ENCODE data around the gene TUBGCP3.
"Not testable (repeated sequence)": the region's sequence is repeated elsewhere in the genome, so short reads cannot be mapped to it uniquely, and the experiment has no call there.

TUBGCP3 gene

DNA sequence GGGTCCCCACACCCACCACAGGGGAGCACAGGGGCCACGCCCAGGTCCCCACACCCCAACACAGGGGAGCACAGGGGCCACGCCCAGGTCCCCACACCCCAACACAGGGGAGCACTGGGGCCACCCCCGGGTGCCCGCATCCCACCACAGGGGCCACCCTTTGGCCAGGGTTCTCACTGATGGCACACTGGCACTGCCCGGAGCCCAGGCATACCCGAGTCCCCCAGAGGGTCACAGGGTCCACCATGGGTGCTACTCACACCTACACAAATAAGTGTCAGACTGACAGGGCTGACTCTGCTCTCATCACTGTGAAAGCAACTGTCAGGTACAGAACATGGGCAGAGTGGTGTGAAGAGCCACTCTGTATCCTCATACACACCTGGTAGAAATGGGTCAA lies 98.8 kb downstream of the TUBGCP3 start:
- H3K4me1 ChIP-seq (ENCODE audit: control insufficient read depth in 1 of 2, insufficient read depth in 1 of 2, low read depth in 1 of 2, low read length in 1 of 2): no peaks in the 10 kb centered on the region
- H3K36me3 ChIP-seq: peaks cover 51% of the 10 kb centered on the region
- TF ChIP-seq, protein P1, sequence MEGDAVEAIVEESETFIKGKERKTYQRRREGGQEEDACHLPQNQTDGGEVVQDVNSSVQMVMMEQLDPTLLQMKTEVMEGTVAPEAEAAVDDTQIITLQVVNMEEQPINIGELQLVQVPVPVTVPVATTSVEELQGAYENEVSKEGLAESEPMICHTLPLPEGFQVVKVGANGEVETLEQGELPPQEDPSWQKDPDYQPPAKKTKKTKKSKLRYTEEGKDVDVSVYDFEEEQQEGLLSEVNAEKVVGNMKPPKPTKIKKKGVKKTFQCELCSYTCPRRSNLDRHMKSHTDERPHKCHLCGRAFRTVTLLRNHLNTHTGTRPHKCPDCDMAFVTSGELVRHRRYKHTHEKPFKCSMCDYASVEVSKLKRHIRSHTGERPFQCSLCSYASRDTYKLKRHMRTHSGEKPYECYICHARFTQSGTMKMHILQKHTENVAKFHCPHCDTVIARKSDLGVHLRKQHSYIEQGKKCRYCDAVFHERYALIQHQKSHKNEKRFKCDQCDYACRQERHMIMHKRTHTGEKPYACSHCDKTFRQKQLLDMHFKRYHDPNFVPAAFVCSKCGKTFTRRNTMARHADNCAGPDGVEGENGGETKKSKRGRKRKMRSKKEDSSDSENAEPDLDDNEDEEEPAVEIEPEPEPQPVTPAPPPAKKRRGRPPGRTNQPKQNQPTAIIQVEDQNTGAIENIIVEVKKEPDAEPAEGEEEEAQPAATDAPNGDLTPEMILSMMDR (IDR thresholded peaks at IDR 0.05): no peak
- no peaks in the 10 kb centered on the region for H3K27me3 ChIP-seq
- no peak overlapping the region for H3K27ac ChIP-seq
- H3K4me3 ChIP-seq (ENCODE audit: low read depth in 1 of 2, low read length in 1 of 2): no peak overlapping the region
- no peaks in the 10 kb centered on the region for H3K9me3 ChIP-seq

DNA sequence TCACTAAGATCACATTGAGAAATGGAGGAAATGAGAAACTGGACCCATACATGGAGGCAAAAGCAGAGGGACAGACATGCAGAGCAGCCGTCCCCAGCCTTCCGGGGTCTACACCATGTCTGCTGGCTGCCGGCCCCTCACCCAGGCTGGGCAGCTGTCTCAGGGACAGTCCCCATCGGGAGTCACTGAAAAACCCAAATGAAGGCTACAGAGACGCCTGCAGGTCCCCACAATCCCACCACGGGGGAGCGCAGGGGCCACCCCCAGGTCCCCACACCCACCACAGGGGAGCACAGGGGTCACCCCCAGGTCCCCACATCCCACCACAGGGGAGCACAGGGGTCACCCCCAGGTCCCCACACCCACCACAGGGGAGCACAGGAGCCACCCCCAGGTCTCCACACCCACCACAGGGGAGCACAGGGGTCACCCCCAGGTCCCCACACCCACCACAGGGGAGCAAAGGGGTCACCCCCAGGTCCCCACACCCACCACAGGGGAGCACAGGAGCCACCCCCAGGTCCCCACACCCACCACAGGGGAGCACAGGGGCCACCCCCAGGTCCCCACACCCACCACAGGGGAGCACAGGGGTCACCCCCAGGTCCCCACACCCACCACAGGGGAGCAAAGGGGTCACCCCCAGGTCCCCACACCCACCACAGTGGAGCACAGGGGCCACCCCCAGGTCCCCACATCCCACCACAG lies 99.5 kb downstream of the TUBGCP3 start:
- not testable (repeated sequence) for H3K27me3 ChIP-seq
- H3K36me3 ChIP-seq: peaks cover 52% of the 10 kb centered on the region

DNA sequence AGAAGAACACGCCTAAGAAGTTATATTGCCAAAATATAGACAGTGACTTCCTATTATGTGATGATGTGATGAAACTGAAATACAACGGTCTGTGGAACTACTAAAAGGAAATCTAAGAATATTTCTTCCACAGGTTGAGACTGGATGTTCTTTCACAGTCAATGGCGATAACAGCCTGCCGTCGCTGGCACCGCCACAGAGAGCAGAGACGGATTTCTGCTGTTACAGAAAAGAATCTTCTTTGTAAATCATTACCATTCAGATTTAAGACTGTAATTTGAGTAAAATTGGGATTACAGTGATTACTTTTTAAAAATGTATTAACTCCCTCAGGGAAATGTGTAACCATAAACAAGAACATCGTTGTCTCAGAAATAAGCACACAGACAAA lies 100.8 kb downstream of the TUBGCP3 start:
- Histone ChIP-seq H3K4me3 (ENCODE audit: low read depth in 1 of 2, low read length in 1 of 2) (no peak overlapping the region), H3K27ac (no peak overlapping the region), H3K9me3 (no peaks in the 10 kb centered on the region), H3K36me3 (peaks cover 49% of the 10 kb centered on the region), H3K4me1 (ENCODE audit: control insufficient read depth in 1 of 2, insufficient read depth in 1 of 2, low read depth in 1 of 2, low read length in 1 of 2) (no peaks in the 10 kb centered on the region), H3K27me3 (no peaks in the 10 kb centered on the region)
- TF ChIP-seq, protein P1 (IDR thresholded peaks at IDR 0.05): no peak

More for the DNA sequence above, 99.5 kb downstream of the TUBGCP3 start:
- H3K4me3 ChIP-seq (ENCODE audit: low read depth in 1 of 2, low read length in 1 of 2); H3K4me1 ChIP-seq (ENCODE audit: control insufficient read depth in 1 of 2, insufficient read depth in 1 of 2, low read depth in 1 of 2, low read length in 1 of 2); H3K27ac ChIP-seq; H3K9me3 ChIP-seq: not testable (repeated sequence)

DNA sequence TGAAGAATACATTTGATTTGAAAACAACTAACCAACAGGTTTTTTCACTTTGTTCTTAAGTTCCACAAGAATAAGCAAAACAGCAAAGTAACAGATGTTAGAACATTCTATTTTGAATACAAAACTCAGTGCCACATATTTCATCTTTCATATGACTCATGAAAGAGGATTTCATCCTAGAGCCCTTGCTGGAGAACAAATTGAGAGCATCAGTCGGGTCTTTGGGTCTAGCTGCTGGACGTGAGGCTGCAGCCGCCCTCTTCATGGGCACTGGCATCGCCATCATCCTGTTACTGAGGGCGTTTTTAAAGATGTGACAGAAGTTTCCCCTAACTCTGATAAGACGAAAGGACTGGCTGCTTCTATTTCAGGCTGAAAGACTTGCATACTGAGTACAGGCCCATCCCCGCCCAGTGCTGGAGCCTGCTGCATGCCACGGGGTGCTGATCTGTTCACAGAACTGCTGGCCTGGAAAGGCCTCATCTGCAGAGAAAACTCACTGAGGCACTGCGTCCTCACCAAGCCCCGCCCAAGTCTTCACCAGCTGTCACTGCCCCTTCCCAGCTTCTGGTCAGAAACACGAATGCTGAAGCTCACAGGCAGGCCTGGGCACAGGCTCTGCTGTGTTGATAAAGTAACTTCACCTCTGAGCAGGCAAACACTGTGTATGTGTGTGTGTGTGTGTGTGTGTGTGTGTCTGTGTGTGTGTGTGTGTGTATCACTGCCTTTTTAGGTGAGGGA lies 101.4 kb downstream of the TUBGCP3 start:
- H3K4me1 ChIP-seq (ENCODE audit: control insufficient read depth in 1 of 2, insufficient read depth in 1 of 2, low read depth in 1 of 2, low read length in 1 of 2): no peaks in the 10 kb centered on the region
- no peaks in the 10 kb centered on the region for H3K27me3 ChIP-seq
- no peak overlapping the region for H3K4me3 ChIP-seq (ENCODE audit: low read depth in 1 of 2, low read length in 1 of 2)
- H3K36me3 ChIP-seq: peaks cover 49% of the 10 kb centered on the region
- no peaks in the 10 kb centered on the region for H3K9me3 ChIP-seq
- H3K27ac ChIP-seq: no peak overlapping the region
- TF ChIP-seq, protein P1 (IDR thresholded peaks at IDR 0.05): no peak

DNA sequence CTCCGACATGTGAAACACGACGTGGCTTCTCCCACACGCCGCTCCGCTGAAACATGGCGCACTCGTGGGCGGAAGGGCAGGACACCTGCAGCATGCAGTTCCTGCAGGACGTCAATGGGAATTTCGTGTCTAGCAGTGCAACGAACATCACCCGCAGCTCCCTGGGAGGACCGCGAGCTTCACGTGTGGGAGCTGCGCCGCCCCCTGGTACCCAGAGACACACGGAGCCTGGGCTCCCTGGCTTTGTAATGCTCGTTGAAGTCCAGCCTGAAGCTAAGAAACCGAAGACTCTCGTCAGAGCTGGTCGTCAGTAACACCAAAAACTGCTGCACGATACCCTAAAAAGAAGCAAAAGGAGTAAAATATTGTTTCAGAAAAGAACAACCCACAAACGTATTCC lies 102.1 kb downstream of the TUBGCP3 start:
- H3K36me3 ChIP-seq: peaks cover 49% of the 10 kb centered on the region
- not testable (repeated sequence) for H3K4me1 ChIP-seq (ENCODE audit: control insufficient read depth in 1 of 2, insufficient read depth in 1 of 2, low read depth in 1 of 2, low read length in 1 of 2); H3K9me3 ChIP-seq; H3K27ac ChIP-seq; H3K4me3 ChIP-seq (ENCODE audit: low read depth in 1 of 2, low read length in 1 of 2); H3K27me3 ChIP-seq

DNA sequence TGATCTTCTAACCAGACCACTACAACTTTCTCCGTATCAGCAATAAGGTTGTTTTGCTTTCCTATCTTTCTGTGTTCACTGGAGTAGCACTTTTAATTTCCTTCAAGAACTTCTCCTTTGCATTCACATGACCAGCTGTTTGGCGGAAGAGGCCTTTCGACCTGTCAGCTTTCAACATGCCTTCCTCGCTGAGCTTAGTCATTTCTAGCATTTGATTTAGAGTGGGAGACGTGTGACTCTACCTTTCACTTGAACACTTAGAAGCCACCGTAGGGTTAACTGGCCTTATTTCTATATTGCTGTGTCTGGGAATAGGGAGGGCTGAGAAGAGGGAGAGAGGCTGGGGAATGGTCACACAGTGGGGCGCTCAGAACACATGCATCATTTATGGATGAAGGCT lies 104.7 kb downstream of the TUBGCP3 start:
- no peak overlapping the region for H3K4me3 ChIP-seq (ENCODE audit: low read depth in 1 of 2, low read length in 1 of 2)
- no peaks in the 10 kb centered on the region for H3K4me1 ChIP-seq (ENCODE audit: control insufficient read depth in 1 of 2, insufficient read depth in 1 of 2, low read depth in 1 of 2, low read length in 1 of 2)
- H3K9me3 ChIP-seq: no peaks in the 10 kb centered on the region
- H3K27me3 ChIP-seq: no peaks in the 10 kb centered on the region
- H3K27ac ChIP-seq: no peak overlapping the region
- peaks cover 41% of the 10 kb centered on the region for H3K36me3 ChIP-seq
- TF ChIP-seq, protein P1 (IDR thresholded peaks at IDR 0.05): no peak
